Measurements from ENCODE around the gene NID1.

Gene NID1

GRCh38 chr1:236027104-236027503 is 37.8 kb downstream of the NID1 start:
- DNase-seq (ENCODE audit: low read depth), result no peak
- no peak for TF ChIP-seq CTCF (IDR thresholded peaks at IDR 0.05; ENCODE audit: low read length, missing control alignments)
- no peak overlapping the region for H3K4me3 ChIP-seq (replicated peaks; ENCODE audit: low read depth, low read length)

DNA sequence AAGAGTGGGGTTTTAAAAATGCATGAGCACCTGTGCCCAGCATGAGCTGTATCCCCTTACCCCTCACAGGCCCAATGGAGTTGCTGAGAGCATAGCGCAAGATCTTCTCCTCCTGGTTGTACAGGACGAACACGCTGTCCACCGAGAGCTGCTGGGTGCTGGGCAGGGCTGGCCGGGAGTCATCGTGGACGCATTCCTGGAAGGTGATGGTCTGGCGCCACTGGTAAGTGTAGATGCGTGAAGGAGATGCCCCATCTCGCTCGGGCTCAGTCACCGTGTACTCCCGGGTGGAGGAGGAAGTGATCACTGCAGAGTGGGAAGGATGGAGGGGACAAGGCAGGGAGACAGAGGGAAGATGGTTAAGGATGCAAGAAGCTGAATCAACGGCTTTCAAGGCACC is 39.1 kb downstream of the NID1 start:
- no peak overlapping the region for H3K4me3 ChIP-seq (replicated peaks; ENCODE audit: low read depth, low read length)
- DNase-seq (ENCODE audit: low read depth), result no peak
- TF ChIP-seq CTCF (IDR thresholded peaks at IDR 0.05; ENCODE audit: low read length, missing control alignments), result no peak

DNA sequence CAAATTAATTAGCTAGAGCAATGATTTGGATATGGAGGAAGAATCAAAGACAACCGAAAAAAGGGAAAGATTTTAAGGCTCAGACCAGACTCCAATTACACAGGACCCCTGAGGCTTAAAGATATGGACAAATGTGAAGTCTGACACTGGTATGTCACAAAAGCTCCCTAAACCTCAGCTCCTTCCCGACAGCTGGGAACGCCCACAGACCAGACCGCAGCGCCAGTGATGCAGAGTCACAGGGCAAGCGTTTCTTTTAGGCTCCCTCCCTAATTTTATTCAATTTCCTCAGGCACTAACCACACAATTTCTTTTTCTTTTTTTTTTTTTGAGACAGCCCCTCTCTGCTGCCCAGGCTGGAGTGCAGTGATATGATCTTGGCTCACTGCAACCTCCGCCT is 40.2 kb downstream of the NID1 start:
- no peak for DNase-seq (ENCODE audit: low read depth)
- H3K4me3 ChIP-seq (replicated peaks; ENCODE audit: low read depth, low read length), result no peak overlapping the region
- TF ChIP-seq CTCF (IDR thresholded peaks at IDR 0.05; ENCODE audit: low read length, missing control alignments), result no peak

DNA sequence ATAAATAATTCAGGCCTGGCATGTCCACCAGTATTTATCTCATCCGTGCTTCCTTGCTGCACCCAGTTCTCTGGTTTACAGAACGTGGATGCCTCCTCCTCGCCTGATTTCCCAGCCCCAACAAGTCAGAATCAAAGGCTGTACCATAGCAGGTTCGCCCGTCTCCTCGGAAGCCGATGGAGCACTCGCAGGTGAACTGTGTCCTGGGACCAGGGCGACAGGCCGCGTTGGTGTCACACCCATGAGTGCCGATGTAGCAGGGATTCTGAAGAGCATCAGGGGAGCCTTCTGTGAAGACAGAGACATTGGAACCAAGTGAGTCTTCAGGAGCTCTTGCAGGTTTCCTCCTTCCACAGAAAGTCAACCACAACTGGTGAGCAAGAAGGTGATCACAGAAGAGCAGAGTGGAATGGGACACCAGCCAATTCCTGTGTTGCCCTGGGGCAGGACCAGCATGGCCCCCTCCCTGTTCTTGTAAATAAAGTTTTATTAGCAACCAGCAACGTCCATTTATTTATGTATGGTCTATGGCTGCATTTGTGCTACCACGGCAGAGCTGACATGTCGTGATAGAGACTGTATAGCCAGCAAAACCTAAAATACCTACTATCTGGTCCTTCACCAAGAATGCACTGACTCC is 40.8 kb downstream of the NID1 start:
- no peak for TF ChIP-seq CTCF (IDR thresholded peaks at IDR 0.05; ENCODE audit: low read length, missing control alignments)
- no peak for DNase-seq (ENCODE audit: low read depth)
- H3K4me3 ChIP-seq (replicated peaks; ENCODE audit: low read depth, low read length), result no peak overlapping the region

DNA sequence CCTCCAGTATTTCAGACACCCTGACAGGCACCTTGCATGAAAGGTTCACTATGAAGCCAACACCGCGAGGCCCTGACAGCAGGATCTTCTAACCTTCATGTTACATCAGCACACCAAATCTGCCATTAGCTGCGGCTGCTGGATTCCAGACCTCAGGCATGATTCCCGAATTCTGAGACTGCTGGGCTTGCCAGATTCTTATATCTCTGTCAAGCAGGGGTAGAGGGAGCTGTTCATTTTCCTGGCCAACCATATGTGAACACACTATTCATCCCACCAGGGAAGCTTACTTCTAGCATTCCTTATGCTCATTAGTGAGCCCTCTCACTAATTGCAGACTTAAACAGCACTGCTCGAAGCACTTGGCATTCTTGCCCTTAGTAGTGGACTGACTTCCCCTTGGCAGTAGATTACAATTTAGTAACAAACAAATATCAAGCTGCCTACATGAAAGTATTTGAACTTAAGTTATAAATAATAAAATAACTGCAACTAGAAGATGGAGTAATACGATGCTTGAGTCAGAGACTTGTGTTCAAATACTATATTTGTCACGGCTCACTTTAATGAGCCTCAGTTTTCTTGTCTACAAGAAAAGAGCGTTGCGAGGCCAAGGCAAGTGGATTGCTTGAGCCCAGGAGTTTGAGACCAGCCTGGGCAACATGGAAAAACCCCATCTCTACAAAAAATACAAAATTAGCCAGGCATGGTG is 43.3 kb downstream of the NID1 start:
- H3K4me3 ChIP-seq (replicated peaks; ENCODE audit: low read depth, low read length), result no peak overlapping the region
- TF ChIP-seq CTCF (IDR thresholded peaks at IDR 0.05; ENCODE audit: low read length, missing control alignments), result no peak
- DNase-seq (ENCODE audit: low read depth), result no peak

GRCh38 chr1:236020359-236021219 is 44.3 kb downstream of the NID1 start:
- no peak for TF ChIP-seq CTCF (IDR thresholded peaks at IDR 0.05; ENCODE audit: low read length, missing control alignments)
- DNase-seq (ENCODE audit: low read depth), result no peak
- H3K4me3 ChIP-seq (replicated peaks; ENCODE audit: low read depth, low read length), result no peak overlapping the region

Data from fibroblast of pulmonary artery (primary cell).